Osteocyte (in vitro differentiated cells): ENCODE results near the gene SHC2. TPM values are rescaled to one million over a fixed set of nuclear protein-coding genes. Genes with fewer than 3 reads are reported as not detected.

Experiments
- DNase-seq: peaks from one replicate; pipeline ENCODE4 v3.0.0; 2021; ENCODE audit warnings: mixed read lengths; ENCODE audit not compliant: unreplicated experiment; ENCODE audit errors: extremely low spot score
- H3K27ac Mint-ChIP-seq: one replicate; pipeline ENCODE4 v1.8.0; 2021; ENCODE audit warnings: mild to moderate bottlenecking, mixed read lengths; ENCODE audit not compliant: unreplicated experiment
- H3K27me3 Mint-ChIP-seq: one replicate; pipeline ENCODE4 v1.8.0; 2021; ENCODE audit warnings: mixed read lengths; ENCODE audit not compliant: unreplicated experiment
- H3K36me3 Mint-ChIP-seq: one replicate; pipeline ENCODE4 v1.8.0; 2021; ENCODE audit warnings: mixed read lengths; ENCODE audit not compliant: unreplicated experiment
- H3K4me1 Mint-ChIP-seq: one replicate; pipeline ENCODE4 v1.8.0; 2021; ENCODE audit warnings: mixed read lengths; ENCODE audit not compliant: unreplicated experiment
- H3K4me3 Mint-ChIP-seq: one replicate; pipeline ENCODE4 v1.8.0; 2021; ENCODE audit warnings: mild to moderate bottlenecking, moderate library complexity, mixed read lengths; ENCODE audit not compliant: unreplicated experiment
- H3K9me3 Mint-ChIP-seq: one replicate; pipeline ENCODE4 v1.8.0; 2021; ENCODE audit warnings: mixed read lengths; ENCODE audit not compliant: unreplicated experiment
- total RNA-seq: library from RNA; stranded (reverse); gene quantifications from 2 replicates; pipeline ENCODE4 v1.2.1, GENCODE V29; 2021
- TF ChIP-seq, protein P1 (sequence below): fragments of 200-600 bp; sonication (generic); IDR thresholded peaks from 2 replicates; pipeline ENCODE4 v1.5.0; 2021; ENCODE audit warnings: antibody characterized with exemption, mild to moderate bottlenecking, moderate library complexity

The SHC2 gene
- total RNA-seq, 1 donor from 2014 or later: 61.7 TPM

DNA sequence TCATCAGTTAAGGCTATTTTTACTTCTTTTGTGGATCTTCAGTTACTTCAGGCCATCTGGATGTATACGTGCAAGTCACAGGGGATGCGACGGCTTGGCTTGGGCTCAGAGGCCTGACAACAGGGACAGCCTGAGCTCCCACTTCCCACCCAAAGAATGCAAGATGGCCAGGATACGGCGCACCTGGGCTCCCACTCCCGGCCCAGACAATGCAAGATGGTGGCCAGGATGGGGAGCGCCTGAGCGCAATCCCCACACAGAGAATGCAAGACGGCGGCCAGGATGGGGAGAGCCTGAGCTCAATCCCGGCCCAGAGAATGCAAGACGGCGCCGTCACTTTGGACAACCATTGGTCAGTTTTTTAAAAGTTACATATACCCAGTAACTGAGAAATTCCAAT is 91.0 kb downstream of the SHC2 start:
- no peak overlapping the region for H3K4me3 Mint-ChIP-seq
- TF ChIP-seq, protein P1, sequence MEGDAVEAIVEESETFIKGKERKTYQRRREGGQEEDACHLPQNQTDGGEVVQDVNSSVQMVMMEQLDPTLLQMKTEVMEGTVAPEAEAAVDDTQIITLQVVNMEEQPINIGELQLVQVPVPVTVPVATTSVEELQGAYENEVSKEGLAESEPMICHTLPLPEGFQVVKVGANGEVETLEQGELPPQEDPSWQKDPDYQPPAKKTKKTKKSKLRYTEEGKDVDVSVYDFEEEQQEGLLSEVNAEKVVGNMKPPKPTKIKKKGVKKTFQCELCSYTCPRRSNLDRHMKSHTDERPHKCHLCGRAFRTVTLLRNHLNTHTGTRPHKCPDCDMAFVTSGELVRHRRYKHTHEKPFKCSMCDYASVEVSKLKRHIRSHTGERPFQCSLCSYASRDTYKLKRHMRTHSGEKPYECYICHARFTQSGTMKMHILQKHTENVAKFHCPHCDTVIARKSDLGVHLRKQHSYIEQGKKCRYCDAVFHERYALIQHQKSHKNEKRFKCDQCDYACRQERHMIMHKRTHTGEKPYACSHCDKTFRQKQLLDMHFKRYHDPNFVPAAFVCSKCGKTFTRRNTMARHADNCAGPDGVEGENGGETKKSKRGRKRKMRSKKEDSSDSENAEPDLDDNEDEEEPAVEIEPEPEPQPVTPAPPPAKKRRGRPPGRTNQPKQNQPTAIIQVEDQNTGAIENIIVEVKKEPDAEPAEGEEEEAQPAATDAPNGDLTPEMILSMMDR: no peak
- H3K27me3 Mint-ChIP-seq: peaks cover 51% of the 10 kb centered on the region

DNA sequence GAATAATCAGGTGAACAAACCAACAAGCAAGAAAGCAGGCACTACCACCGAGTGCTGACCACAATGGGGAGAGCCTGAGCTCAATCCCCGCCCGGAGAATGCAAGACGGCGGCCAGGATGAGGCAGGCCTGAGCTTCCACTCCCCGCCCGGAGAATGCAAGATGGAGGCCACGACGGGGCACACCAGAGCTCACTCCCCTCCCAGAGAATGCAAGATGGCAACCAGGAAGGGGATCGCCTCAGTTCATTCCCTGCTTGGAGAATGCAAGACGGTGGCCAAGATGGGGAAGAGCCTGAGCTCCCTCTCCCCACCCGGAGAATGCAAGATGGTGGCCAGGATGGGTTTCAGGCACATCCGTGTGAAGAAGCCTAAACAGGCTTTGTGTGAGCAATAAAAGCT is 91.6 kb downstream of the SHC2 start:
- no peaks in the 10 kb centered on the region for H3K36me3 Mint-ChIP-seq
- H3K4me3 Mint-ChIP-seq: no peak overlapping the region
- H3K27me3 Mint-ChIP-seq: peaks cover 51% of the 10 kb centered on the region
- TF ChIP-seq, protein P1: no peak
- H3K4me1 Mint-ChIP-seq: peaks cover 4% of the 10 kb centered on the region
- H3K27ac Mint-ChIP-seq: no peak overlapping the region
- DNase-seq: peak; percentile 83
- no peaks in the 10 kb centered on the region for H3K9me3 Mint-ChIP-seq

More for the DNA sequence above, 91.0 kb downstream of the SHC2 start:
- no peaks in the 10 kb centered on the region for H3K9me3 Mint-ChIP-seq
- peak; percentile 76 for DNase-seq
- no peak overlapping the region for H3K27ac Mint-ChIP-seq
- H3K36me3 Mint-ChIP-seq: no peaks in the 10 kb centered on the region
- H3K4me1 Mint-ChIP-seq: peaks cover 4% of the 10 kb centered on the region

DNA sequence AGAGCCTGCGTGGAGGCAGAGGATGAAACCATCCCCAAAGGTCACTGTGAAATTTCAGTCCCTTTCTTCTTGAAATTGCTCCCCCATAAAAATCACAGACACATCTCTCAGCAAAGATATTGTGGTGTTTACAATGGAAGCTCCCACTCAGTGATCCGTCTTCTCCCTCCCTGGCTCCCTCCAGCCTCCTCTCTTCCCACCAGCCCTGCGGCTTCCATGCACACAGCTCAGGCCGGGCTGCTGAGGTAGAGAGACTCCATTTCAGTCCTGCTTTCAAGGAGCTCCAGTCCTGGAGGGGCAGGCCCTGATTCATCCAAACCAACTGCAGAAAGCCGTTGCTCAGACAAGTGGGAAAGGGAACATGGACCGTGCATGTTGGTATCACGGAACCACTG is 92.2 kb downstream of the SHC2 start:
- no peak overlapping the region for H3K4me3 Mint-ChIP-seq
- TF ChIP-seq, protein P1: no peak
- peaks cover 4% of the 10 kb centered on the region for H3K4me1 Mint-ChIP-seq
- no peaks in the 10 kb centered on the region for H3K36me3 Mint-ChIP-seq
- no peaks in the 10 kb centered on the region for H3K9me3 Mint-ChIP-seq
- no peak overlapping the region for H3K27ac Mint-ChIP-seq
- DNase-seq: peak; percentile 30
- H3K27me3 Mint-ChIP-seq: peaks cover 49% of the 10 kb centered on the region

DNA sequence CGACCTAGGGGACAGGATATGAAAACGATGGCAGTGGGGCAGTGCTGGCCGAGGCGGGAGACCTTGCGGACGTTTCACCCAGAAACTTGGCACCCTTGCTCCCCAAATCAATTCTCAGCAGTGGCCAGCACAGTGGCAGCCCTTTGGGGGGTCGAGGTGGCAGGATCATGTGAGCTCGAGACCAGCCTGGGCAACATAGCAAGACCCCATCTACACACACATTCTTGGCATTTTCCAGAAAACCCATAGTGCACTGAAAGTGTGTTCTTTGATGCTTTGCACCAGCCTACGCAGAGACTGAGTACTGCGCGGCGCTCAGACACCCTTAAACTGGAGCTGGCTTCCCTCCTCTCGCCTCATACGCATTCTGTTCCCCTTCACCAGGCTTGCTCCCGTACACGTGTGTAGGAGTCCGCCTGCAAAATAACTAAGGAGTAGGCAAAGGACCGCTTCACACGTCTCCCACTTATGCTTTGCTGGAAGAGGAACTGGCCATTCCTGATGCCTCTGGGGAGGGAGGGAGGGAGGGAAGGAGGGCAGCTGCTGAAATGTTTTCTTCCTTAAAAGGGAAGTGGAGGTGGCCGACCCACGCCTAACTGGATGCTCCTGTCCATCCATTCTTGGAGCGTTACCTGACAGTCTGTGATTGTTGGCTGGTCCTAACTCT is 92.7 kb downstream of the SHC2 start:
- DNase-seq: peak; percentile 77
- TF ChIP-seq, protein P1: no peak
- peaks cover 4% of the 10 kb centered on the region for H3K4me1 Mint-ChIP-seq
- H3K36me3 Mint-ChIP-seq: no peaks in the 10 kb centered on the region
- peaks cover 47% of the 10 kb centered on the region for H3K27me3 Mint-ChIP-seq
- H3K27ac Mint-ChIP-seq: no peak overlapping the region
- no peak overlapping the region for H3K4me3 Mint-ChIP-seq
- H3K9me3 Mint-ChIP-seq: no peaks in the 10 kb centered on the region

DNA sequence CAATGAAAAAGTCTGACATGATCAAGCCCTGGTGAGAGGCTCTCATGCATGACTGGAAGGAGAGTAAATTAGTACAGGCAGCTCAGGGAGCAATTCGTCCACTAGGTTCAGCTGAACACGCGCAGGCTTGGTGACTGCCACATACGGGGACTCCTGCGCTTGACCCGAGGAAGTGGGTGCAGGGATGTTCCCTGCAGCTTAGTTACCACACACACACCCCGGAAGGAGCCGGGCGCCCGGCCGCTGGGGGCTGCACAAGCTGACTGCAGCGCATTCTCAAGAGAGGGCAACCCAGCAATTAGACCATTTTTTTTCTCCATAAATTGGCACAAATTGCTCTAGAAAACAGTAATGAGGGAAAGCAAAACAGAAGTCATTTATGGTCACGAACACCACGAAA is 93.3 kb downstream of the SHC2 start:
- peaks cover 43% of the 10 kb centered on the region for H3K27me3 Mint-ChIP-seq
- peaks cover 4% of the 10 kb centered on the region for H3K4me1 Mint-ChIP-seq
- no peak overlapping the region for H3K4me3 Mint-ChIP-seq
- no peaks in the 10 kb centered on the region for H3K36me3 Mint-ChIP-seq
- H3K9me3 Mint-ChIP-seq: no peaks in the 10 kb centered on the region
- TF ChIP-seq, protein P1: no peak
- no peak overlapping the region for H3K27ac Mint-ChIP-seq
- peak; percentile 67 for DNase-seq
